ENCODE results near the gene MYH10. TPM values are rescaled to one million over a fixed set of nuclear protein-coding genes. Genes with fewer than 3 reads are reported as not detected.

MYH10 gene
- total and polyA plus RNA-seq, 2 experiments from 2014 or later: 75.6 to 87.8 TPM

DNA sequence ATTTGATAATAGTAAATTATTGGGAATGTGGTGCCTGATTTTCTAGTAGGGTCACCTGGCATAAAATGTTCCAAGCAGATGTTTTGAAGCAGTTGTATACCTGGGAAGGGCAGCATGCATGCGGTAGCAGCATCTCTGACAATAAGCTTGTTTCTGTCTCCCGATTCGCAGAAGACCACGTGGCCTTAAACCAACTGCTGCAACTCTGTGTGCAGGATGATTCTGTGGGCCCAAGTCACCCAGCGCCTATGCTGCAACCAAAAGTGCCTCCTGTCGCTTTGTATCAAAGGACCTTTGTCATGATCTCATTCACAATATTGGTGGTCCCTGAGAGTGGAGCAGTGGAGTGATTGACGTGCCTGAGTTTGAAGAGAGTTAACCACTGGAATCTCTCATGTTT lies 186.8 kb downstream of the MYH10 start:
- H3K9me2 ChIP-seq (replicated peaks; ENCODE audit: insufficient read depth): no peaks in the 10 kb centered on the region
- H3K4me2 ChIP-seq: no peak overlapping the region
- H3K9me3 ChIP-seq (ENCODE audit: low read depth): no peaks in the 10 kb centered on the region
- H3K27me3 ChIP-seq: no peaks in the 10 kb centered on the region
- DNase-seq (ENCODE audit: low spot score): no peak
- H2AFZ ChIP-seq: no peak overlapping the region
- H3K79me2 ChIP-seq: peaks cover 70% of the 10 kb centered on the region
- H4K20me1 ChIP-seq (ENCODE audit: insufficient read depth, poor library complexity, severe bottlenecking): peaks cover 65% of the 10 kb centered on the region
- H3K4me1 ChIP-seq (ENCODE audit: insufficient read depth): no peaks in the 10 kb centered on the region
- H3K36me3 ChIP-seq (replicated peaks; ENCODE audit: insufficient read depth, low read depth): no peaks in the 10 kb centered on the region
- H3K4me3 ChIP-seq: no peak overlapping the region
- 92% methylated on average over 7 of the region's 7 CpGs for WGBS (ENCODE audit: low lambda C conversion rate, missing lambda C conversion rate)
- TF ChIP-seq, protein P1, sequence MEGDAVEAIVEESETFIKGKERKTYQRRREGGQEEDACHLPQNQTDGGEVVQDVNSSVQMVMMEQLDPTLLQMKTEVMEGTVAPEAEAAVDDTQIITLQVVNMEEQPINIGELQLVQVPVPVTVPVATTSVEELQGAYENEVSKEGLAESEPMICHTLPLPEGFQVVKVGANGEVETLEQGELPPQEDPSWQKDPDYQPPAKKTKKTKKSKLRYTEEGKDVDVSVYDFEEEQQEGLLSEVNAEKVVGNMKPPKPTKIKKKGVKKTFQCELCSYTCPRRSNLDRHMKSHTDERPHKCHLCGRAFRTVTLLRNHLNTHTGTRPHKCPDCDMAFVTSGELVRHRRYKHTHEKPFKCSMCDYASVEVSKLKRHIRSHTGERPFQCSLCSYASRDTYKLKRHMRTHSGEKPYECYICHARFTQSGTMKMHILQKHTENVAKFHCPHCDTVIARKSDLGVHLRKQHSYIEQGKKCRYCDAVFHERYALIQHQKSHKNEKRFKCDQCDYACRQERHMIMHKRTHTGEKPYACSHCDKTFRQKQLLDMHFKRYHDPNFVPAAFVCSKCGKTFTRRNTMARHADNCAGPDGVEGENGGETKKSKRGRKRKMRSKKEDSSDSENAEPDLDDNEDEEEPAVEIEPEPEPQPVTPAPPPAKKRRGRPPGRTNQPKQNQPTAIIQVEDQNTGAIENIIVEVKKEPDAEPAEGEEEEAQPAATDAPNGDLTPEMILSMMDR (IDR thresholded peaks at IDR 0.05; ENCODE audit: poor library complexity): no peak
- TF ChIP-seq EZH2phosphoT487 (IDR thresholded peaks at IDR 0.05; ENCODE audit: low read depth, severe bottlenecking, unreplicated experiment) (no peak), EZH2 (IDR thresholded peaks at IDR 0.05; ENCODE audit: borderline replicate concordance) (no peak)
- H3K27ac ChIP-seq: no peak overlapping the region

DNA sequence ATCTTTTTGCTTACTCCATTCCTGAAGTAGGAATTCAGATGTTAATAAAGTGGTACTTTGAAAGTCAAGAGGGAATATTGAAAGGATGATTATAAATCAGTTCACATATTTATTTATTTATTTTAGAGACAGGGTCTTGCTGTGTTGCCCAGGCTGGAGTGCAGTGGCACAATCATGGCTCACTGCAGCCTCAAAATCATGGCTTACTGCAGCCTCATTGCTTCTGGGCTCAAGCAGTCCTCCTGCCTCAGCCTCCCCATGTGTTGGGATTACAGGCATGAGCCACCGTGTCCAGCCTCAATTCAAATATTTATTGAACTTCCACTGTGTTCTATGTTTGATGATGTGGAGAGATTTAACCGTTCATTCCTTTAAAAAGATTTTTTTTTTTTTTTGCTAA lies 188.2 kb downstream of the MYH10 start:
- H3K9me3 ChIP-seq (ENCODE audit: low read depth): no peaks in the 10 kb centered on the region
- DNase-seq (ENCODE audit: low spot score): no peak
- H3K9me2 ChIP-seq (replicated peaks; ENCODE audit: insufficient read depth): no peaks in the 10 kb centered on the region
- H3K4me2 ChIP-seq: no peak overlapping the region
- WGBS (ENCODE audit: low lambda C conversion rate, missing lambda C conversion rate): 93% methylated on average over 2 of the region's 2 CpGs
- no peaks in the 10 kb centered on the region for H3K27me3 ChIP-seq
- peaks cover 5% of the 10 kb centered on the region for H3K4me1 ChIP-seq (ENCODE audit: insufficient read depth)
- peaks cover 84% of the 10 kb centered on the region for H3K79me2 ChIP-seq
- no peak overlapping the region for H2AFZ ChIP-seq
- H3K27ac ChIP-seq: no peak overlapping the region
- TF ChIP-seq EZH2 (IDR thresholded peaks at IDR 0.05; ENCODE audit: borderline replicate concordance) (no peak), EZH2phosphoT487 (IDR thresholded peaks at IDR 0.05; ENCODE audit: low read depth, severe bottlenecking, unreplicated experiment) (no peak)
- TF ChIP-seq, protein P1 (IDR thresholded peaks at IDR 0.05; ENCODE audit: poor library complexity): no peak
- no peaks in the 10 kb centered on the region for H3K36me3 ChIP-seq (replicated peaks; ENCODE audit: insufficient read depth, low read depth)
- H3K4me3 ChIP-seq: no peak overlapping the region
- H4K20me1 ChIP-seq (ENCODE audit: insufficient read depth, poor library complexity, severe bottlenecking): peaks cover 78% of the 10 kb centered on the region

DNA sequence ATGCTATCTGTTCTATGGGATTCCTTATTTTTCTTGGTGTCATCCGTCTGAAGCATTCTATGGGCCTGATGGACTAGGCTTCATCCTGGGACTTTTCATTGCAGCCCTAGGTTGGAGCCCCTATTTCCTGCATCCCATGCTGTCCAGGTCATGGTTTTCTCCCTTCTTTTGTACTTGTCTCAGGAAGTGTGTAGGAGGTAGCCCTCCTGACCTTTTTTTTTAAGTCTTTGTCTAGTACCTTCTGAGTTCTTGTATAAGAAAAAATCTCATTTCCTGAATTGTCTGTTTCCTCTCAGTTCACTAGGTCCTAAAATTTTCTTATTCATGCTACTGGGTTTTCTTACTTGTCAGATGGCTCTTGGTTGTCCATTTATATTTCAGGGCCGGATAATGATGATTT lies 188.8 kb downstream of the MYH10 start:
- peaks cover 8% of the 10 kb centered on the region for H3K4me1 ChIP-seq (ENCODE audit: insufficient read depth)
- no peak overlapping the region for H2AFZ ChIP-seq
- H3K36me3 ChIP-seq (replicated peaks; ENCODE audit: insufficient read depth, low read depth): no peaks in the 10 kb centered on the region
- H4K20me1 ChIP-seq (ENCODE audit: insufficient read depth, poor library complexity, severe bottlenecking): peaks cover 84% of the 10 kb centered on the region
- no peak overlapping the region for H3K27ac ChIP-seq
- H3K4me2 ChIP-seq: no peak overlapping the region
- TF ChIP-seq EZH2 (IDR thresholded peaks at IDR 0.05; ENCODE audit: borderline replicate concordance): no peak
- TF ChIP-seq, protein P1 (IDR thresholded peaks at IDR 0.05; ENCODE audit: poor library complexity): no peak
- TF ChIP-seq EZH2phosphoT487 (IDR thresholded peaks at IDR 0.05; ENCODE audit: low read depth, severe bottlenecking, unreplicated experiment): no peak
- peaks cover 91% of the 10 kb centered on the region for H3K79me2 ChIP-seq
- no peaks in the 10 kb centered on the region for H3K27me3 ChIP-seq
- no peaks in the 10 kb centered on the region for H3K9me2 ChIP-seq (replicated peaks; ENCODE audit: insufficient read depth)
- WGBS (ENCODE audit: low lambda C conversion rate, missing lambda C conversion rate): 98% methylated on average over 2 of the region's 2 CpGs
- no peaks in the 10 kb centered on the region for H3K9me3 ChIP-seq (ENCODE audit: low read depth)
- DNase-seq (ENCODE audit: low spot score): no peak
- no peak overlapping the region for H3K4me3 ChIP-seq

DNA sequence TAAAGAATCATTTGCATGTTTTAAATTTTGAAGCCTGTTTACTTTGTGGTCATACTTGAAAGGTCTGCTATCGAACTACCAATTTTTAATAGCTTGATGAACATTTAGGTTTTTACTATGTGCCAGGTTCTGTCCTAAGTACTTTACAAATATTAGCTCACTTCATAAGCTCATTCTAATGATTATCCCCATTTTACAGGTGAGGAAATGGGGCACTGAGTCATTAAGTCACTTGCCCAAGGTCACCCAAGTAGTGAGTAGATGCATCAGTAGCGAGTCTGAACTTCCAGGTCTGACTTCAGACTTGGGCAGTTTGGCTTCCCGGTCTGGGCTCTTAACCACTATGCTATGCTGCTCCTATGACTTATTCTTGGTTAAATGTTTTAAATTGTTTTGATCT lies 190.8 kb downstream of the MYH10 start:
- Histone ChIP-seq H3K4me2 (no peak overlapping the region), H3K36me3 (replicated peaks; ENCODE audit: insufficient read depth, low read depth) (no peaks in the 10 kb centered on the region), H3K9me2 (replicated peaks; ENCODE audit: insufficient read depth) (no peaks in the 10 kb centered on the region), H3K9me3 (ENCODE audit: low read depth) (no peaks in the 10 kb centered on the region), H3K4me3 (no peak overlapping the region), H4K20me1 (ENCODE audit: insufficient read depth, poor library complexity, severe bottlenecking) (peaks cover 77% of the 10 kb centered on the region), H3K4me1 (ENCODE audit: insufficient read depth) (peaks cover 8% of the 10 kb centered on the region), H2AFZ (no peak overlapping the region), H3K27me3 (no peaks in the 10 kb centered on the region), H3K79me2 (peaks cover 85% of the 10 kb centered on the region), H3K27ac (no peak overlapping the region)
- 95% methylated on average over 3 of the region's 3 CpGs for WGBS (ENCODE audit: low lambda C conversion rate, missing lambda C conversion rate)
- no peak for DNase-seq (ENCODE audit: low spot score)
- TF ChIP-seq, protein P1 (IDR thresholded peaks at IDR 0.05; ENCODE audit: poor library complexity): no peak
- TF ChIP-seq EZH2 (IDR thresholded peaks at IDR 0.05; ENCODE audit: borderline replicate concordance): no peak
- TF ChIP-seq EZH2phosphoT487 (IDR thresholded peaks at IDR 0.05; ENCODE audit: low read depth, severe bottlenecking, unreplicated experiment): no peak
